ENCODE measurements around the gene LRMDA. TPM values are rescaled to one million over a fixed set of nuclear protein-coding genes. Genes with fewer than 3 reads are reported as not detected.

LRMDA gene
- total and polyA plus RNA-seq, 2 of the 8 experiments (the other 6 are each of a cell fraction or from before 2014, with no cell fraction given), result 0.86 to 2.8 TPM

DNA sequence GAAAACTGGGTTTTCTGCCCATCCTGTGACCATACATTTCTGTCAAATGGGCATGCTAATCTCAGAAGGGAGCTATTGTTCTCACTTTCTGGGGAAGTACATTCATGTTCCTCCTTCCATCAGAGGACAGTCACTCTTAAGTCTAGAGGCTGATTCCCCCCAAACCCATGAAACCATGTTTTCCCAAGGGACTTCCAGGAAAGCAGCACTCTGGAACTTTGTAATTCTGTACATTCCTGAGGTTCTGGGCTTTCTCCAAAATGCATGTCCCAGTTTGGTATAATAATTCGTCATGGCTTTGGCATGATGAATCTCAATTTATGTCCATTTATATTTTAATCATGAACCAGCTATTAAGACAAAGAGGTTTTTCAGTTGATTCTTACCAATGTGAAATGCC lies 688.1 kb downstream of the LRMDA start (continued):
- TF ChIP-seq, protein P1, sequence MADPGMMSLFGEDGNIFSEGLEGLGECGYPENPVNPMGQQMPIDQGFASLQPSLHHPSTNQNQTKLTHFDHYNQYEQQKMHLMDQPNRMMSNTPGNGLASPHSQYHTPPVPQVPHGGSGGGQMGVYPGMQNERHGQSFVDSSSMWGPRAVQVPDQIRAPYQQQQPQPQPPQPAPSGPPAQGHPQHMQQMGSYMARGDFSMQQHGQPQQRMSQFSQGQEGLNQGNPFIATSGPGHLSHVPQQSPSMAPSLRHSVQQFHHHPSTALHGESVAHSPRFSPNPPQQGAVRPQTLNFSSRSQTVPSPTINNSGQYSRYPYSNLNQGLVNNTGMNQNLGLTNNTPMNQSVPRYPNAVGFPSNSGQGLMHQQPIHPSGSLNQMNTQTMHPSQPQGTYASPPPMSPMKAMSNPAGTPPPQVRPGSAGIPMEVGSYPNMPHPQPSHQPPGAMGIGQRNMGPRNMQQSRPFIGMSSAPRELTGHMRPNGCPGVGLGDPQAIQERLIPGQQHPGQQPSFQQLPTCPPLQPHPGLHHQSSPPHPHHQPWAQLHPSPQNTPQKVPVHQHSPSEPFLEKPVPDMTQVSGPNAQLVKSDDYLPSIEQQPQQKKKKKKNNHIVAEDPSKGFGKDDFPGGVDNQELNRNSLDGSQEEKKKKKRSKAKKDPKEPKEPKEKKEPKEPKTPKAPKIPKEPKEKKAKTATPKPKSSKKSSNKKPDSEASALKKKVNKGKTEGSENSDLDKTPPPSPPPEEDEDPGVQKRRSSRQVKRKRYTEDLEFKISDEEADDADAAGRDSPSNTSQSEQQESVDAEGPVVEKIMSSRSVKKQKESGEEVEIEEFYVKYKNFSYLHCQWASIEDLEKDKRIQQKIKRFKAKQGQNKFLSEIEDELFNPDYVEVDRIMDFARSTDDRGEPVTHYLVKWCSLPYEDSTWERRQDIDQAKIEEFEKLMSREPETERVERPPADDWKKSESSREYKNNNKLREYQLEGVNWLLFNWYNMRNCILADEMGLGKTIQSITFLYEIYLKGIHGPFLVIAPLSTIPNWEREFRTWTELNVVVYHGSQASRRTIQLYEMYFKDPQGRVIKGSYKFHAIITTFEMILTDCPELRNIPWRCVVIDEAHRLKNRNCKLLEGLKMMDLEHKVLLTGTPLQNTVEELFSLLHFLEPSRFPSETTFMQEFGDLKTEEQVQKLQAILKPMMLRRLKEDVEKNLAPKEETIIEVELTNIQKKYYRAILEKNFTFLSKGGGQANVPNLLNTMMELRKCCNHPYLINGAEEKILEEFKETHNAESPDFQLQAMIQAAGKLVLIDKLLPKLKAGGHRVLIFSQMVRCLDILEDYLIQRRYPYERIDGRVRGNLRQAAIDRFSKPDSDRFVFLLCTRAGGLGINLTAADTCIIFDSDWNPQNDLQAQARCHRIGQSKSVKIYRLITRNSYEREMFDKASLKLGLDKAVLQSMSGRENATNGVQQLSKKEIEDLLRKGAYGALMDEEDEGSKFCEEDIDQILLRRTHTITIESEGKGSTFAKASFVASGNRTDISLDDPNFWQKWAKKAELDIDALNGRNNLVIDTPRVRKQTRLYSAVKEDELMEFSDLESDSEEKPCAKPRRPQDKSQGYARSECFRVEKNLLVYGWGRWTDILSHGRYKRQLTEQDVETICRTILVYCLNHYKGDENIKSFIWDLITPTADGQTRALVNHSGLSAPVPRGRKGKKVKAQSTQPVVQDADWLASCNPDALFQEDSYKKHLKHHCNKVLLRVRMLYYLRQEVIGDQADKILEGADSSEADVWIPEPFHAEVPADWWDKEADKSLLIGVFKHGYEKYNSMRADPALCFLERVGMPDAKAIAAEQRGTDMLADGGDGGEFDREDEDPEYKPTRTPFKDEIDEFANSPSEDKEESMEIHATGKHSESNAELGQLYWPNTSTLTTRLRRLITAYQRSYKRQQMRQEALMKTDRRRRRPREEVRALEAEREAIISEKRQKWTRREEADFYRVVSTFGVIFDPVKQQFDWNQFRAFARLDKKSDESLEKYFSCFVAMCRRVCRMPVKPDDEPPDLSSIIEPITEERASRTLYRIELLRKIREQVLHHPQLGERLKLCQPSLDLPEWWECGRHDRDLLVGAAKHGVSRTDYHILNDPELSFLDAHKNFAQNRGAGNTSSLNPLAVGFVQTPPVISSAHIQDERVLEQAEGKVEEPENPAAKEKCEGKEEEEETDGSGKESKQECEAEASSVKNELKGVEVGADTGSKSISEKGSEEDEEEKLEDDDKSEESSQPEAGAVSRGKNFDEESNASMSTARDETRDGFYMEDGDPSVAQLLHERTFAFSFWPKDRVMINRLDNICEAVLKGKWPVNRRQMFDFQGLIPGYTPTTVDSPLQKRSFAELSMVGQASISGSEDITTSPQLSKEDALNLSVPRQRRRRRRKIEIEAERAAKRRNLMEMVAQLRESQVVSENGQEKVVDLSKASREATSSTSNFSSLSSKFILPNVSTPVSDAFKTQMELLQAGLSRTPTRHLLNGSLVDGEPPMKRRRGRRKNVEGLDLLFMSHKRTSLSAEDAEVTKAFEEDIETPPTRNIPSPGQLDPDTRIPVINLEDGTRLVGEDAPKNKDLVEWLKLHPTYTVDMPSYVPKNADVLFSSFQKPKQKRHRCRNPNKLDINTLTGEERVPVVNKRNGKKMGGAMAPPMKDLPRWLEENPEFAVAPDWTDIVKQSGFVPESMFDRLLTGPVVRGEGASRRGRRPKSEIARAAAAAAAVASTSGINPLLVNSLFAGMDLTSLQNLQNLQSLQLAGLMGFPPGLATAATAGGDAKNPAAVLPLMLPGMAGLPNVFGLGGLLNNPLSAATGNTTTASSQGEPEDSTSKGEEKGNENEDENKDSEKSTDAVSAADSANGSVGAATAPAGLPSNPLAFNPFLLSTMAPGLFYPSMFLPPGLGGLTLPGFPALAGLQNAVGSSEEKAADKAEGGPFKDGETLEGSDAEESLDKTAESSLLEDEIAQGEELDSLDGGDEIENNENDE (IDR thresholded peaks at IDR 0.05; ENCODE audit: insufficient replicate concordance, low read length), result no peak
- no peak for TF ChIP-seq CREB1 (IDR thresholded peaks at IDR 0.05)
- TF ChIP-seq JUND (IDR thresholded peaks at IDR 0.05; ENCODE audit: low read length), result no peak
- TF ChIP-seq CTBP2 (IDR thresholded peaks at IDR 0.05; ENCODE audit: borderline replicate concordance, insufficient read depth, insufficient read length, low read length), result no peak
- no peak for TF ChIP-seq TCF12 (IDR thresholded peaks at IDR 0.05; ENCODE audit: low read depth, low read length)
- no peak for TF ChIP-seq NANOG (IDR thresholded peaks at IDR 0.05; ENCODE audit: insufficient read depth, low read depth, low read length, poor library complexity, severe bottlenecking)
- TF ChIP-seq BRCA1 (IDR thresholded peaks at IDR 0.05; ENCODE audit: low read depth, low read length), result no peak
